Pulmonary artery endothelial cell (primary cell): Measurements from ENCODE around the gene UBE2E1. TPM values are rescaled to one million over a fixed set of nuclear protein-coding genes. Genes with fewer than 3 reads are reported as not detected.
"Not testable (repeated sequence)": the region's sequence is repeated elsewhere in the genome, so short reads cannot be mapped to it uniquely, and the experiment has no call there.

Experiments used
- DNase-seq: peaks from one replicate; pipeline ENCODE4 v3.0.0-alpha.2; 2011; ENCODE audit warnings: low read depth, low spot score
- total RNA-seq: library from RNA; depleted of rRNA; stranded (reverse); fragments of >200 nt; gene quantifications from 2 replicates; pipeline ENCODE4 v1.2.3, GENCODE V29; 2014

The UBE2E1 gene
- total RNA-seq, 1 donor from 2014 or later = 123 TPM

DNA sequence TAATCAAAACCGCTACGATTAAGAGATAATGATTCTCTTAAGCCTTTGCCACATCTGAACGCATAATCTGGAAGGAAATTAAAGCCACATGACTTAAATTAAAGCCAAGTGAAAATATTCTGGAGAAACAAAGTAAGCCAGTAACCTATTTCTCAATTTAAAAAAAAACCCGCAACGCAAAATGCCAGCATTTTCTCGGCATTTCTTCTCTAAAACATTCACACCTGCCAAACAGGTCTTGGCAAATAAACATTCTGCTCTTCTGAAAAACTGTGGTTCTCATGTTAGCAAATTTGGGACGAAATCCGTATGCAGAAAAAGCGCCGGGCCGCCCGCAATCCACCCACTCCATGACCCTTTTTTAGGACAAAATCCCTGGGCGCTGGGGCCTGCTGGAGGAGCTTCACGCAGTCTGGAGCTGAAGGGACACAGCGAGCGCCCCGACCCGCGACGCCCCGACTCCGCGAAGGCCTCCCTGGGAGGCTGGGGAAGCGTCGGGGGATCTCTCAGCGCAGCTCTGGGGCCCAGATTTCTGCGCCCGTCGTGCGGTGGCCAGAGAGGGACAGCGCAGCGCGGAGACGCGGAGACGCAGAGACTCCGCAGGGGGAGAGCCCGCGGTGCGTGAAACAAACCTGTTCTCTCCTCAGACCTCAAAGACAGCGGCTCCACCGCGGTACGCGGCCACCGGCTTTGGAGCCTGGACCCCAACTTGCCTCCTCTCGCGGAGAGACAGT lies 110.6 kb downstream of the UBE2E1 start:
- DNase-seq = no peak

DNA sequence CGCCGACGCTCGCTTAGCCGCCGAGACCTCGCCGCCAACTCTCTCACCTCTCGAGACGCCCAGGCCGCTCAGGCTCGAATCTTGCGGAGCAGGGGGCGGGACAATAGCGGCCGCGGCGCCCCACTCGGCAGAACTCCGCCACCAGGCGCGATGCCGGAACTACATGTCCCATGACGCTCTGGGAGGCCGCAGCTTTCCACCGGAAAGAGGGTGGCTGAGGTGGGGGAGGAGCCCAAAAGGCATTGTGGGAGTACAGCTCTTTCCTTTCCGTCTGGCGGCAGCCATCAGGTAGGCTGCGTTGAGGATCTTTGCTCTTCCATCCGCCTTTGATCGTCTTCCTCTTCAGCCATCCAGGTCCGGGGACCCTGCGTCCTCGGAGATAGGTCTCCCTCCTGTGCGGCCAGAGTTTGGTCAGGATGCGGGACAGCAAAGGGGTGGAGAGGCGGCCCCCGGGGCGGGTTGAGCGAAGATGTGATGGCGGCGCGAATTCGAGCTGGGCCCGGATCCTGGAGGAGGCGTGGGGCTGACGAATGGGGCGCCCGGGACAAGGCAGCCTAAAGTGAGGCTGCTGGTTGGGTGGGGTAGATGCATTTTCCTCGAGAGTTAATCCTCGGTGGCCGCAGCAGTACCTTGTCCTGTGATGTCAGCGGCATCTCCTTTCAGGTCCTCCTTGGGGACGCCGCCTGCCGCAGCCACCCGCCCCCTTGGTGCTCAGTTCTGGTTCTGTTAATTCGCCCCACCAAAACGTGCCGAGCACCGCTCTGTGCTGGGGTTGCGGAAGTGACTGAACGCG lies 111.3 kb downstream of the UBE2E1 start, which contains the start of the genes NKIRAS1 and RPL15:
Gene NKIRAS1 (minus strand): TSS at position 105 of the 793 bp plus-strand sequence. CDS start 6,086 bp downstream, outside the sequence.
Gene RPL15 (plus strand): TSS at position 247 of the 793 bp plus-strand sequence. CDS start 728 bp downstream, outside the sequence.
- DNase-seq = peak; percentile 94

DNA sequence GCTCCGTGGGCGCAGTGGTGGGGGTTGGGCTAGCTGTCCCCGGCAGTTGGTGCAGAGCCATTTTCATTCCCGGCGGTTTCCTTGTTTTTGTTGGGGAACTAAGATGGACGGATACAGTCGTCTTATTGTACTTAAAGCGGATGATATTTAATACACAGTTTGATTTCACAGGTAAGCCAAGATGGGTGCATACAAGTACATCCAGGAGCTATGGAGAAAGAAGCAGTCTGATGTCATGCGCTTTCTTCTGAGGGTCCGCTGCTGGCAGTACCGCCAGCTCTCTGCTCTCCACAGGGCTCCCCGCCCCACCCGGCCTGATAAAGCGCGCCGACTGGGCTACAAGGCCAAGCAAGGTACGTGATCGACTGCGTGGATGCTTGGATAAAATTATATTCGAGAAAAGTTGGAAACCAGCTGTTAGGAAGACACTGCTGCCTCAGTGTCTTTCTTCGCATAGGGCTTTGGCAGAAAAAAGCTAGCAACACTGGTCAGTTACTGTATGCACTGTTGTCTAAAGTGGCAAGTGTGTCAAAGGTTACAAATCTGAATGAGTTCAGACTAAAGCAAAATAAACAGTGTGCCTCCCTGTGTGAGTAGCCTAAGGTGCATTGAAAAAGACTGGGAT lies 112.0 kb downstream of the UBE2E1 start:
- not testable (repeated sequence) for DNase-seq

DNA sequence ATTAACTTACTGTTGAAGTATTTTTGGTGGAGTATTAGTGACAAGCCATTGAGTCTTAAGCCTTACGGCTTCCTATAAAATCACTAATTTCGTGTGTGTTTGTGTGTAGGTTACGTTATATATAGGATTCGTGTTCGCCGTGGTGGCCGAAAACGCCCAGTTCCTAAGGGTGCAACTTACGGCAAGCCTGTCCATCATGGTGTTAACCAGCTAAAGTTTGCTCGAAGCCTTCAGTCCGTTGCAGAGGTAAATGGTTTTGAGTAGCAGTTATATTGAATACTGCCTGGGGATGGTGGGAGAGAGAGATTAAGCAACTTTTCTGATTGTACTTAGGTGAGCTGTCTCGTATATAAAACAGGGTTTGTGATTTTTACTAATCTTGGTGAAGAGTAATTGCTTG lies 112.6 kb downstream of the UBE2E1 start:
- DNase-seq = not testable (repeated sequence)

DNA sequence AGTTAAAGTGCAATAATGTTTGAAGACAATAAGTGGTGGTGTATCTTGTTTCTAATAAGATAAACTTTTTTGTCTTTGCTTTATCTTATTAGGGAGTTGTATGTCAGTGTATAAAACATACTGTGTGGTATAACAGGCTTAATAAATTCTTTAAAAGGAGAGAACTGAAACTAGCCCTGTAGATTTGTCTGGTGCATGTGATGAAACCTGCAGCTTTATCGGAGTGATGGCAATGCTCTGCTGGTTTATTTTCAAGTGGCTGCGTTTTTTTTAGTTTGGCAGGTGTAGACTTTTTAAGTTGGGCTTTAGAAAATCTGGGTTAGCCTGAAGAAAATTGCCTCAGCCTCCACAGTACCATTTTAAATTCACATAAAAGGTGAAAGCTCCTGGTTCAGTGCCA lies 113.9 kb downstream of the UBE2E1 start:
- no peak for DNase-seq

DNA sequence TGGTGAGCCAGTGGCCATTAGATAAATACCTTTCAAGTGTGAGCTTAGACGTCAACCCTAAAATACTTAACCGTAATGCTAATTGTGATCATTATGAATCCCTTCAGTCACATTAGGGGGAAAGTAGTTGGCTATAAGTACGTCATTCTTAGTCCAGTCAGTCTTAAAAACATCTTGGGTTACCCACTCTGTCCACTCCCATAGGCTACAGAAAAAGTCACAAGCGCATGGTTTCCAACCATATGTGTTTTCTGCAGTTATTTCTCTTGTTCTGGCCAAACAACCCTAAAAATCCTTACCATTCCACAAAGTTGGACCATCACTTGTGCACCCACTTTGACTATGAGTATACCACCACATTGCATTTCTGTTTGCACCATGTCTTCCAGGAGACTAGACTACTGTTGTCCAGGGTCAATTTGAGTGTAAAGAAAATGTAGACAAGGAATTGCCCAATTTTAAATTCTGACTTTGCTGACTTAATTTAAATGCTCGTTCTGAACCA lies 114.4 kb downstream of the UBE2E1 start:
- DNase-seq = no peak

DNA sequence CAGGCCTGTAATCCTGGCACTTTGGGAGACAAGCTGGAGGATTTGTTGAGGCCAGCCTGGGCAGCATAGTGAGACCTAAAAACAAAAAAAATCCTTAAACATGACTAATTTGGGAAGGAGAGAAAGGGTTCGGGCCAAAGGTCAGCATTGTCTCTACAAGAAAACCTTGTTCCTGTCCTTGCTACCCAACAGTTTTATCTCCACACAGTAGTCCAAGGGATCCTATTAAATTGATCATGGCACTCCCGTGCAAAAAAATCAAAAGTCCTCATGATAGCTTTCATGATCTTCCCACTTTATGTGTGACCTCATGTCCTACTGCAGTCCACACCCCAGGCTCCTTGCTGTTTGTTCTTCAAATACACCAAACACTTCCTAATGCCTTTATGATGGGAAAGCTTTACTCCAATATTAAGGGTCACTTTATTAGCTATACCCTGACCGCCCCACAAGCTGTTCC lies 115.3 kb downstream of the UBE2E1 start:
- no peak for DNase-seq

DNA sequence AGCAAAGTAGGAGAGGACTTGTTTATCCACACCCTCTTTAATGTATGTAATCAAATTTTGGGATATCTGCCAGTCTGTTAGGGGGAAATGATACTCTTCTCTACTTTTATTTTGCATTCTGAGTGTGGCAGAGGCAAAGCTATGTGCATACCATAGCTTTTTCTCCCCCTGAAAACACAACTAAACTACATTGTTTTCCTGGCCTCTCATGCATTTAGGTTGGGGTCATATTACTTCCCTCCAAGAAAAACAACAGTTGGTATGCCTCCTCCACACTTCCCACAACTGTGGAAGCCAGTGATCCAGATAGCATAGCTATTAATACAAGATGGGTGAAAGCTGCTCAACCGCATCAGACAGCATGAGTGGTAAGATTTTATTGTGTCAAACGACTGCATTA lies 118.0 kb downstream of the UBE2E1 start:
- no peak for DNase-seq

DNA sequence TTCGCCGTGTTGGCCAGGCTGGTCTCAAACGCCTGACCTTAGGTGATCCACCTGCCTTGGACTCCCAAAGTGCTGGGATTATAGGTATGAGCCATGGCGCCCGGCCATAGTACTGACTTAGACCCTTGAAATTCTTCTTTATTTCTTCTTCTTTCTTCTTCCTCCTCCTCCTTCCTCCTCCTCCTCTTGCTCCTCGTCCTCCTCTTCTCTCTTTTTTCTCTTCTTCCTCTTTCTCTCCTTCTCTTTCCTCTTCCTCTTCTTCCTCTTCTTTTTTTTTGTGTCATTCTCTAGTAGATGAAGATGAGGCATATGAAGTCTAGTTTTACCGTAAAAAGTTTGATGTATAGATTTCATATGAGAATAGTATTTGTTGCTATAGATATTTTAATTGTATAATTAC lies 120.5 kb downstream of the UBE2E1 start:
- no peak for DNase-seq

DNA sequence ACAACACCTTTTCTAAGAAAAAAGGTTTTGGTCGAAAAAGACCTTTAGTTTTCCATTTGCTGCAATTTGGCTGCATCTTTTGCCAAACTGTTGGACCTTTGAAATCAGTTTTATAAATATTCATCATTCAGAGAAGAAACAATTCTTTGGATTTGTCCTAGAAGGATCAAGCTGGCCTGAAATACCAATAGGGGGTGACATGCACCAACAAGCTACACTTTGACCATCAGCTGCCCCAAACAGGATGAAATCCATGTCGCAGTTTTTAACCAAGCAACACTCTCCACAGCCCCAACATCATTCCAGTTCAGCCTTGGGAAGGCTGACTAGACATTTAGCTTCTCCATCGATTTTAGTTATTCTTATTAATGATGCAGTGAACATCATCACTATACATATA lies 121.0 kb downstream of the UBE2E1 start:
- no peak for DNase-seq

DNA sequence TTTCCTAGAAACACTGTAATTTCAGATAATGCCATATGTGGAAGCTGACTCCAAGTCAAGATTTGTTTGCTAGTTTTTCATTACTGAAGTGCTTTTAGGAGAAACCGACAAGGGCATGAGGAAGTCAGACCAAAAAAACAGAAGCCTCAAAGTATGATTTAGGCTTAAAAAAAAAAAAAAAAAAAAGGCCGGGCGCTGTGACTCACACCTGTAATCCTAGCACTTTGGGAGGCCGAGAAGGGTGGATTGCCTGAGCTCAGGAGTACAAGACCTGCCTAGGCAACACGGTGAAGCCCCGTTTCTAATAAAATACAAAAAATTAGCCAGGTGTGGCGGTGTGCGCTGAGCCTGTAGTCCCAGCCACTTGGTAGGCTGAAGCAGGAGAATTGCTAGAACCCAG lies 122.8 kb downstream of the UBE2E1 start:
- DNase-seq = no peak

DNA sequence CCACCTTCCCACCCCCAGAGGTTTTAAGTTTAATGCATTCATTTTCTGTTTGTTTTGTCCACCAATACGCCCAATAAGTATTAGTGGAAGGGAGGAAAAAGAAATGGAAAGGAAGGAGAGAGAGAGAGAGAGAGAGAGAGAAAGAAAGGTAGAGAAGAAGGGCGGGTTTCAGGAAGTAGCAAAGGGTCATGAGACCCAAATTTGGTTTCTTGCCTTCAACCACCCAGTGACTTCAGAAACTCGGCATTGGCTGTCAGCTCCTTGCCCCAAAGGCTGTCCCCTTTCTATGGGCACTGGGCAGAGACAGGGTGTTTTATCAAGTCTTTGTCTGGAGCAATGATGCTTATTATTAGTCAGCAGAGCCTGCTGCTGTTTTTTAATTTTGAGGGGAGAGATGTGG lies 125.8 kb downstream of the UBE2E1 start:
- no peak for DNase-seq

DNA sequence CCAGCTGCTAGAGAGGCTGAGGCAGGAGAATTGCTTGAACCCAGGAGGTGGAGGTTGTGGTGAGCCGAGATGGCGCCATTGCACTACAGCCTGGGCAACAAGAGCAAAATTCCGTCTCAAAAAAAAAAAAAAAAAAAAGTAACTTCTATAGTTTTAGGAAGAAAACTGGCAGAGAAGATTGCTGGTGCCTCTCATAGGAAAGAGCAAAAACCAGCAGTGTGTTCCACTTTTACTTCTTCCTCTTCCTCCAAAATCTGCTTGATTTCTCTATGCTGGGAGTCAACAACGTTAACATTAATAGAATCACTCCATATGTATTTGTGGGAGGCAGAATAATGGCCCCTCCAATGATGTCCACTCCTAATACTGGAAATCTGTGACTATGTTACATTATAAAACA lies 126.8 kb downstream of the UBE2E1 start:
- DNase-seq = no peak

DNA sequence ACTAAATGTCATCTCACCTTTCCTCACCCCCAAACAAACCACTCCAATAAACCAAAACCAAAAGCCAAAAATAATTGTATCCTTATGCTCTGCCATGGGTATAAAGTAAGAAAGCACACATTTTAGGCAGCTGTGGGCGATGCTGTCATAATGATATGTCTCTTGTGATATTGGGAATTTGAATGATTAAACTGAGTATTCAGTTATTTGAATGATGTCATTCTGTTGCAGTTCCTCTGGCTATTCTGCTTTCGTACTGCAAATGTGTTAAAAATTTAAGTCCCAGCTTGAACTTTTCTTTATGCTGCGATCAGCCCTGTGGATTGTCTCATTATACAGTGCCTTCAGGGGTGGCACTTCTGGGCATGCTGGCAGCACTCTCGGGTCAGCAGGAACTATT lies 128.5 kb downstream of the UBE2E1 start:
- no peak for DNase-seq

DNA sequence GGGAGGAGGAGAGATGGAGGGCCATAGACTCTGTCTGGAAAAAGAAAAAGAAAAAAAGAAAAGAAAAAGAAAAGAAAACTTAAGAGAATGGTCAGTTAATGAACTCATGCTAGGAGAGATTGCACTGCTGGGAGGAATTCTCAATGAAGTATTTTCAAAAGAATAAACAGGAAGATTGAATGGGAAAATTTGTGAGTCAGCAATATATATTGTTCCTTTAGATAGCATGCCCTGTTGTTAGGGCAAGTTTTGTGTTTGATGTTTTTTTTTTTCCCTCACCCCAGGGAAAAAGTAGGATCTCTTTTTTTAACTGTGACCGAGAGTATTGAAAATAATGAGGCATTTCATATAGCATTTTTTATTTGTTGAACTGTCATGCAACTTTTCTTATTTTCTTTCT lies 131.5 kb downstream of the UBE2E1 start:
- DNase-seq = no peak

DNA sequence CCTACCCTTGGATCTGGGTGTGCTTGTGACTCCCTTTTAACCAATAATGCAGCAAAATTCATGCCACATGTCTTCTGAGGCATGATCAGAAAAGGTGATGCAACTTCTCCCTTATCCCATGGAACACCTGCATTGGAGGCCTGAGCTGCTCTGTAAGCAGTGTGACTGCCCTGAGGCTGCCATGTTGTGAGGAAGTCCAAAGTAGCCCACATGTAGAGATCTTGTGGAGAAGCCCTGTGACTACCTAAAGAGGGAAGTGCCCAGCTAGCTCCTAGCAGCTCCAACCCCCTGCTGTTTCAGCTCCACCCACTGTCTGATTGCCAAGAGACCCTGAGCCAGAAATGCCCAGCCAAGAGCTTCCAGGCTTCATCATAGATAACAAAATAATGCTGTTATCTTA lies 132.9 kb downstream of the UBE2E1 start:
- DNase-seq = no peak

DNA sequence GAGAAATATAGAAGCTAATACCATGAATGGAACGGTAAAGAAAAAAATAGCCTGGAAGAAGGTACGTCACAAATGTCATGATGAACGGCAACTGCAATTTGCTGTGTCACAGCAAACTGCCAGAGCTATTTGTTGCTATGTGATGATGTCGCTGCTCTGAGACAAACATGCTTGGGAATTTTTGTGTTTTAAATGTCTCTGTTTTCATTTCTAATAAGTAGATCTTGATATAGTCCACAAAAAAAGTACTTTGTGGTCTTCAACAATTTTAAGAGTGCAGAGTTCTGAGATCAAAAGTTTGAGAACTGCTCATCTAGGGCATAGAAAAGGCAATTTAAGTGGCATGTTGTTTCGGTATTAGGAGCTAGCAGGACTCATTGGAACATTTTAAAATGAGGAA lies 135.0 kb downstream of the UBE2E1 start:
- no peak for DNase-seq

Other genes starting within 250 kb of the UBE2E1 start
- 6.3 and 10.0 TPM in 2 replicates for gene NKIRAS1, start 111.0 kb downstream of the UBE2E1 start, total RNA-seq
- gene RPL15, start 111.2 kb downstream of the UBE2E1 start, total RNA-seq = 1,869 and 2,385 TPM in 2 replicates
- 20.7 and 26.7 TPM in 2 replicates for gene NR1D2, start 139.3 kb downstream of the UBE2E1 start, total RNA-seq